SK-N-MC (cell line): ENCODE data around the gene ZBTB9.

ENCODE experiments used
- DNase-seq: peaks from one replicate; pipeline ENCODE4 v3.0.0-alpha.2; 2011; ENCODE audit warnings: low read depth, low spot score
- H3K27ac ChIP-seq: fragments of 200-600 bp; sonication (generic); 2 replicates; pipeline ENCODE4 v1.5.1; 2016; ENCODE audit warnings: mixed run types
- H3K36me3 ChIP-seq: fragments of 200-600 bp; sonication (generic); 2 replicates; pipeline ENCODE4 v1.6.1; 2017; ENCODE audit warnings: antibody characterized with exemption, low read length, mixed read lengths; ENCODE audit not compliant: insufficient read depth
- H3K4me3 ChIP-seq: fragments of 200-600 bp; sonication (generic); 2 replicates; pipeline ENCODE4 v1.5.1; 2016
- H3K9ac ChIP-seq: fragments of 200-600 bp; sonication (generic); 2 replicates; pipeline ENCODE4 v1.8.0; 2017; ENCODE audit warnings: mixed run types, mixed read lengths; ENCODE audit not compliant: insufficient read length
- H3K9me3 ChIP-seq: fragments of 200-600 bp; sonication (generic); 2 replicates; pipeline ENCODE4 v1.6.1; 2017; ENCODE audit warnings: low read depth, mild to moderate bottlenecking, antibody characterized with exemption, low read length, moderate library complexity, mixed read lengths
- EZH2 ChIP-seq: fragments of 200-600 bp; sonication (generic); IDR thresholded peaks from one replicate; pipeline ENCODE4 v1.6.1; 2017; ENCODE audit warnings: antibody characterized with exemption
- FOXP2 ChIP-seq: optimal IDR thresholded peaks from 2 replicates; pipeline ENCODE3; 2011; ENCODE audit warnings: mild to moderate bottlenecking, moderate library complexity; ENCODE audit not compliant: insufficient read depth; ENCODE audit errors: extremely low read length, control extremely low read depth
- POLR2AphosphoS5 ChIP-seq: IDR thresholded peaks from 2 replicates; pipeline ENCODE4 v1.6.1; 2012; ENCODE audit warnings: mild to moderate bottlenecking, low read depth, low read length, borderline replicate concordance

The ZBTB9 gene

DNA sequence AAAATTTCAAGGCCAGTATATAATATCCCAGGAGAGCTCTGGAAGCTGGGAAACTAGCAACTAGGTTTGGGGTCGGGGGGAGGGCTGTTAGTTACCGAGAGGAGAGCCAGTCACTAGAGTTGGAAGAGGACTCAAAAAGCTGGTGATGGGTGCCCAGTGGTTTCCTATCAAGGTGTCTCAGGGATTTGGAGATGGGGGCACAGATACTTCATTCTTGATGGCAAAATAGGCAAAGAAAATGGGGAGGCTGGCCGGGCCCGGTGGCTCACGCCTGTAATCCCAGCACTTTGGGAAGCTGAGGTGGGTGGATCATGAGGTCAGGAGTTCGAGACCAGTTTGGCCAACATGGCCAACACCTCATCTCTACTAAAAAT, 42.8 kb upstream of the ZBTB9 start:
- Histone ChIP-seq H3K9me3 (no peaks in the 10 kb centered on the region), H3K36me3 (peaks cover 42% of the 10 kb centered on the region), H3K9ac (peak overlapping the region; percentile 80), H3K27ac (no peak overlapping the region; the same call in 1 of the 2 replicates), H3K4me3 (peak overlapping the region; percentile 88)
- DNase-seq: no peak
- TF ChIP-seq FOXP2 (no peak), EZH2 (no peak), POLR2AphosphoS5 (no peak)

DNA sequence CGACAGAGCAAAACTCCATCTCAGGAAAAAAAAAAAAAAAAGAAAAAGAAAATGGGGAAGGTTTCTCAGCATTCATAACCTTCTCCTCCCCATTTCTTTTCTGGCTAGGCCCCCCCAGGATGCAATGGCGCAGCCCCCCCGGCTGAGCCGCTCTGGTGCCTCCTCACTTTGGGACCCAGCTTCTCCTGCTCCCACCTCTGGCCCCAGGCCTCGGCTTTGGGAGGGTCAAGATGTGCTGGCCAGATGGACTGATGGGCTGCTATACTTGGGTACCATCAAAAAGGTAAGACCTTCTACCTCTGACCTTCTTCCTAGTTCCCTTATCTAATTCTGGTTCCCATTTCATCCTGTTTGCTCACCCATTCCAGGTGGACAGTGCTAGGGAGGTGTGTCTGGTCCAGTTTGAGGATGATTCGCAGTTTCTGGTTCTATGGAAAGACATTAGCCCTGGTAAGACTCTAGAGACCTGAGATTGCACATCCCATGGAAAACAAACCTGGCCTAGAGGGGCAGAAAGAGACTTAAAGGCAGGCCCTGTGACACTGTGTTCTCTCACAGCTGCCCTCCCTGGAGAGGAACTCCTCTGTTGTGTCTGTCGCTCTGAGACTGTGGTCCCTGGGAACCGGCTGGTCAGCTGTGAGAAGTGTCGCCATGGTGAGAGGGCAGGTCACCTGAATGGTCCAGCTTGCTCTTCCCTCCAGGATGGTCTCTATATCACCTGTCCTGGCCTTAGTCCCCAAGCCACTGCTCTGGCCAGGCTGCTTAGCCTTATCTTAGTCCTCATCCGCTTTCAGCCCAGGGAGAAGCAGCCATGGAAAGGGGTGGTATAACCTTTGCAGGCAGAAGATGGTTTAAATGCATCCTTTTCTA, 42.0 kb upstream of the ZBTB9 start:
- no peak overlapping the region for H3K9ac ChIP-seq
- TF ChIP-seq EZH2: no peak
- TF ChIP-seq FOXP2: no peak
- TF ChIP-seq POLR2AphosphoS5: no peak
- peaks cover 35% of the 10 kb centered on the region for H3K36me3 ChIP-seq
- H3K27ac ChIP-seq: no peak overlapping the region
- H3K4me3 ChIP-seq: no peak overlapping the region
- no peaks in the 10 kb centered on the region for H3K9me3 ChIP-seq
- no peak for DNase-seq

DNA sequence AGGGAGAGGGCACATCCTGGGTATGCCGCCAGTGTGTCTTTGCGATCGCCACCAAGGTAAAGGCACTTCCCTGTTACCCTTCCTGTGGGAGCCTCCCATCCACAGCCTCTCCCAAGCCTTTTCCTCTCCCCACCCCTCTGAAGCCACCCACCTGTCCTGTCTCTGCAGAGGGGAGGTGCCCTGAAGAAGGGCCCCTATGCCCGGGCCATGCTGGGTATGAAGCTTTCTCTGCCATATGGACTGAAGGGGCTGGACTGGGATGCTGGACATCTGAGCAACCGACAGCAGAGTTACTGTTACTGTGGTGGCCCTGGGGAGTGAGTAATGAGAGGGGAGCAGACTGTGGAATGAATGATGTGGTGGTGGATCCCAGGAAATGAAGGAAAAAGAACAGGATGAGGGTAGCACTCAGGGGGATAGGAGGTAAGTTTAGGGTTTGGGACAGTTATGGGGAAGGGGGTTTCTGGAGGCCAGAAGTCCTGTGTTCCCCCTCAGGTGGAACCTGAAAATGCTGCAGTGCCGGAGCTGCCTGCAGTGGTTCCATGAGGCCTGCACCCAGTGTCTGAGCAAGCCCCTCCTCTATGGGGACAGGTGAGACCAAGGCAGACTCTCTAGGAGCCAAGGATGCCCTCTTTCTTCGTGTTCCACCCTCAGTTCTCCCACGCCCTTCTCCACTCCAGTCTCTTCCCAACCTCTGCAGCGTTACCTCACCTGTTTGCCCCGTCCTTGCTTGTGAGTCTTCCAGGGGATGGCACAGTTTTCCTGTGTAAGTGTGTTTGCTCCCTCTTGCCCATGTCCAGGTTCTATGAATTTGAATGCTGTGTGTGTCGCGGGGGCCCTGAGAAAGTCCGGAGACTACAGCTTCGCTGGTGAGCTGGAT, 40.9 kb upstream of the ZBTB9 start:
- Histone ChIP-seq H3K36me3 (peaks cover 25% of the 10 kb centered on the region; the same call in 1 of the 2 replicates), H3K9ac (no peak overlapping the region), H3K9me3 (no peaks in the 10 kb centered on the region), H3K27ac (0 out of 2 replicates have a peak overlapping the region, but pooled peaks have one; percentile 11), H3K4me3 (no peak overlapping the region)
- no peak for TF ChIP-seq EZH2
- TF ChIP-seq POLR2AphosphoS5: peak; percentile 29; the same call in 1 of the 2 replicates
- no peak for DNase-seq

DNA sequence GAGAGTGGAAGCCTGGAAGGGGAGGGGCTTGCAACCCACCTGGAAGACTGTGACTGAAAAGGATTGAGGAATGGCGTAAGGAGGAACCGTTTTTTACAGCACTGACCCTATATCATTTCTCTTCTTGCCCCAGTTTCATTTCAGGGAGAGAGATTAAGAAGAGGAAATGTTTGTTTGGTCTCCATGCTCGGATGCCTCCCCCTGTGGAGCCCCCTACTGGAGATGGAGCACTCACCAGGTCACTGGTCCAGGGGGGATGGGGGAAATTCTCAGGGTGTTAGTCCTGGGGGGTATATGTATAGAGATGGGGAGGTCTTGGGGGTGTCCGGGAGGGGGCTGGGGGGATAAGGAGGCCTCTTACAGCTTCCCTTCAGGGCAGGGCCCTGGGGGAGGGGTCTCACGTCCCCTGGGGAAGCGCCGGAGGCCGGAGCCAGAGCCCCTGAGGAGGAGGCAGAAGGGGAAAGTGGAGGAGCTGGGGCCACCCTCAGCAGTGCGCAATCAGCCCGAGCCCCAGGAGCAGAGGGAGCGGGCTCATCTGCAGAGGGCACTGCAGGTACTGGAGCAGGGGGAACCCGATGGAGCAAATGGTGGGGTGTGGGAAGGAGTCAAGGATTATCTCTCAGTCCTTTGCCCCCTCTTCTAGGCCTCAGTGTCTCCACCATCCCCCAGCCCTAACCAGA, 39.6 kb upstream of the ZBTB9 start:
- no peak overlapping the region for H3K9ac ChIP-seq
- no peak overlapping the region for H3K27ac ChIP-seq
- TF ChIP-seq FOXP2: no peak
- TF ChIP-seq POLR2AphosphoS5: no peak
- TF ChIP-seq EZH2: no peak
- H3K4me3 ChIP-seq: no peak overlapping the region
- H3K9me3 ChIP-seq: no peaks in the 10 kb centered on the region
- no peak for DNase-seq
- H3K36me3 ChIP-seq: peaks cover 25% of the 10 kb centered on the region; the same call in 1 of the 2 replicates

DNA sequence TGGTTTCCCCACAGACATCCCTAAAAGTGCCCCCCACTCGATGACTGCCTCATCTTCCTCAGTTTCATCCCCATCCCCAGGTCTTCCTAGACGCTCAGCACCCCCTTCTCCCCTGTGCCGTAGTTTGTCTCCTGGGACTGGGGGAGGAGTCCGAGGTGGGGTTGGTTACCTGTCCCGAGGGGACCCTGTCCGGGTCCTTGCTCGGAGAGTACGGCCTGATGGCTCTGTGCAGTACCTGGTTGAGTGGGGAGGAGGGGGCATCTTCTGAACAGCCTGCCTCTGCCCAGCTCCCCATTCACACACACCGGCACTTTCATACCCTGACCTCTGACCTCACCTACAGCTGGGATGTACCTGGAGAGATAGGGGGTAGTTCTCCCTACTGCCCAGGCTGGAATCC, 38.5 kb upstream of the ZBTB9 start:
- no peak for DNase-seq
- H3K4me3 ChIP-seq: no peak overlapping the region
- H3K9ac ChIP-seq: no peak overlapping the region
- no peaks in the 10 kb centered on the region for H3K9me3 ChIP-seq
- no peak for TF ChIP-seq EZH2
- TF ChIP-seq FOXP2: no peak
- no peak for TF ChIP-seq POLR2AphosphoS5
- no peak overlapping the region for H3K27ac ChIP-seq
- peaks cover 25% of the 10 kb centered on the region; the same call in 1 of the 2 replicates for H3K36me3 ChIP-seq

DNA sequence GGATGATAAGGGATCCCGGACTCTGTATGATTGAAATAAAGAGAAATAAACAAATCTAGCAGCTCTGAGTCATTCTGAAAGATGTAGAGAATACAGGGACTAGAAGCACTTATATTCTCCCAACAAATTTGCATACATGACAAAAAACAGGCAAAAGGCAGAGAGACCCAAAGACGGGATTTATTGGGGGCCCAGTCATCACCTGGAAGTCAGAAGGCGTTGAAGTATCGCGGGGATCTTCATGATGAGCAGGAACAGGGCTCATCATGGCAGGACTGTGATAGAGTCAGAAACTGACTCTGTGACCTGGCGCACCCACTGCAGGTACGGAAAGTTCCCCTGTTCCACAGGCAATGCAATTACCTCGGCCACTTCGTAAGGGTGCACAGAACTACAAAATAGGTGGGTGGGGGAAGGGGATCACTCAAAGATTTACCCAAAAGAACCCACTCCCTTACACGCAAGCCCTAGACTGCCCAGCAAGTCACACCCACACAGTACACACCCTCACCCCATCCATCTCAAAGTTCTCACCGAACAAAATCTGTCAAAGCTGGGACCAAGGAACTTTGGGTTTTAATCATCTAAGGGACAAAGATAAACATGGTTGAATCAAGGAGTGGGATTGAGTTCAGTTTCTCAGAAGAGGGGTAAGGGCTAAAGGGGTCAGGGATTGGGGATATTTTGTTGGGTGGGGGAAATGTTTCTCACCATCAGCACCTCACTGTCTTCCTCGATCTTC, 37.8 kb upstream of the ZBTB9 start:
- Histone ChIP-seq H3K9me3 (no peaks in the 10 kb centered on the region), H3K9ac (peak overlapping the region; percentile 83), H3K27ac (no peak overlapping the region), H3K4me3 (peak overlapping the region; percentile 83), H3K36me3 (peaks cover 25% of the 10 kb centered on the region; the same call in 1 of the 2 replicates)
- DNase-seq: no peak
- TF ChIP-seq POLR2AphosphoS5: no peak
- TF ChIP-seq EZH2: no peak
- no peak for TF ChIP-seq FOXP2

DNA sequence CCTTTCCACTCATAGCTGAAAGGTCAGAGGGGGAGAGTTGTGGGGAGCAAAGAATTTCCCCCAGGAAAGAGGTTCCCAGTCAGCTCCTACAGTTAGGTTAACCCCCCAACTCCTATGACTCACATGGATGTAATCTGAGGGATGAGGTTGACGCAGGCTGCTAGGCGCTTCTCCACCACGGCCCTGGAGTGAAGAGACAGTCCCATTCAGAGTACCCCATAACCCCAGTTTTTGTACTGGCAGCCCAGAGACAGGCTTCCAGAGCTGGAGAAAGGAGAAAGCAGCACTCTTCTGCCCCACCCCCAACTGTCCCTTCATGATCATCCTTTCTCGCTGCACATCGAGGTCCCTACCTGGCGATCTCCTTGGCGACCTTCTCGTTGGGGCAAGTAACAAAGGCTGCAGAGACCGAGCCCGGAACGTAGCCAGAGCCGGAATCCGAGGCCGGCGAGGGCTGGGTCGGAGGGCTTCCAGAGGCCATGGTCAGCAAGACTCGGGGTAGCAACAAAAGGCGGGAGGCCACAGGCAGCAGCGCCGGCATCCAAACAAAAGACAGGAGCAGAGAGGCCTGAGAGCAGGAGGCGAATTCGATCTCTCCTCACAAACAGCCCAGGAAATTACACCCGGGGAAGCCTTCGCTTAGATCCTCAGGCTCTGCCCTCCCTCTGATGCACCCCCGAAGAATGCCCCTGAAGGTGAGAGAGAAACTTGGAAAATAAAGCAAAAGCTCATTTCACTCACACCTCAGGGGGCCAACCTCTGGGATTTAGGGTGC, 37.1 kb upstream of the ZBTB9 start:
- H3K36me3 ChIP-seq: peaks cover 25% of the 10 kb centered on the region; the same call in 1 of the 2 replicates
- peak overlapping the region; percentile 83 for H3K9ac ChIP-seq
- DNase-seq: no peak
- H3K9me3 ChIP-seq: no peaks in the 10 kb centered on the region
- H3K4me3 ChIP-seq: peak overlapping the region; percentile 83
- peak overlapping the region; percentile 26; the same call in 1 of the 2 replicates for H3K27ac ChIP-seq
- no peak for TF ChIP-seq EZH2
- TF ChIP-seq POLR2AphosphoS5: 0 out of 2 replicates have a peak, but pooled peaks have one; percentile 9
